Measurements from ENCODE around the gene HBG1.

The HBG1 gene

GRCh38 chr11:5246772-5247471 lies 2.7 kb downstream of the HBG1 start:
- DNase-seq (ENCODE audit: low read depth) = no peak

- DNase-seq (ENCODE audit: low read depth) = no peak
Observed at GRCh38 chr11:5245155-5245554, 4.5 kb downstream of the HBG1 start.

GRCh38 chr11:5243816-5244180 lies 5.9 kb downstream of the HBG1 start:
- DNase-seq (ENCODE audit: low read depth) = no peak

GRCh38 chr11:5242933-5243815 lies 6.5 kb downstream of the HBG1 start:
- DNase-seq (ENCODE audit: low read depth) = no peak

- no peak for DNase-seq (ENCODE audit: low read depth)
Observed at GRCh38 chr11:5242208-5242607, 7.4 kb downstream of the HBG1 start.

- no peak for DNase-seq (ENCODE audit: low read depth)
Observed at GRCh38 chr11:5241458-5241857, 8.2 kb downstream of the HBG1 start.

- DNase-seq (ENCODE audit: low read depth) = no peak
Observed at GRCh38 chr11:5240458-5240857, 9.2 kb downstream of the HBG1 start.

- DNase-seq (ENCODE audit: low read depth) = no peak
Observed at GRCh38 chr11:5240056-5240455, 9.6 kb downstream of the HBG1 start.

GRCh38 chr11:5239046-5239445 lies 10.6 kb downstream of the HBG1 start:
- DNase-seq (ENCODE audit: low read depth) = no peak

- DNase-seq (ENCODE audit: low read depth) = no peak
Observed at GRCh38 chr11:5238486-5238885, 11.2 kb downstream of the HBG1 start.

- DNase-seq (ENCODE audit: low read depth) = no peak
Observed at GRCh38 chr11:5237420-5237819, 12.2 kb downstream of the HBG1 start.

GRCh38 chr11:5235364-5236095 lies 14.1 kb downstream of the HBG1 start:
- no peak for DNase-seq (ENCODE audit: low read depth)

- DNase-seq (ENCODE audit: low read depth) = no peak
Observed at GRCh38 chr11:5234381-5234834, 15.2 kb downstream of the HBG1 start, which contains the start of gene HBD. TSS of gene HBD (minus strand) at chr11:5234483. CDS start at chr11:5234433, 50 bp downstream.

- no peak for DNase-seq (ENCODE audit: low read depth)
Observed at GRCh38 chr11:5233307-5233706, 16.4 kb downstream of the HBG1 start.

GRCh38 chr11:5232821-5233220 lies 16.8 kb downstream of the HBG1 start:
- no peak for DNase-seq (ENCODE audit: low read depth)

GRCh38 chr11:5232176-5232575 lies 17.5 kb downstream of the HBG1 start:
- DNase-seq (ENCODE audit: low read depth) = no peak

- DNase-seq (ENCODE audit: low read depth) = no peak
Observed at GRCh38 chr11:5231111-5231510, 18.5 kb downstream of the HBG1 start.

GRCh38 chr11:5230266-5230665 lies 19.4 kb downstream of the HBG1 start:
- DNase-seq (ENCODE audit: low read depth) = no peak

- DNase-seq (ENCODE audit: low read depth) = no peak
Observed at GRCh38 chr11:5229796-5230195, 19.9 kb downstream of the HBG1 start.

- no peak for DNase-seq (ENCODE audit: low read depth)
Observed at GRCh38 chr11:5229356-5229755, 20.3 kb downstream of the HBG1 start.

- no peak for DNase-seq (ENCODE audit: low read depth)
Observed at GRCh38 chr11:5228124-5228523, 21.5 kb downstream of the HBG1 start.

GRCh38 chr11:5227681-5228080 lies 22.0 kb downstream of the HBG1 start:
- no peak for DNase-seq (ENCODE audit: low read depth)

Data from activated T-cell treated with anti-CD3 and anti-CD28 coated beads for 24 hours (primary cell).